HG03025 (cell line): ENCODE measurements around the gene DPEP2NB.
"Not testable (repeated sequence)": the region's sequence is repeated elsewhere in the genome, so short reads cannot be mapped to it uniquely, and the experiment has no call there.

Experiments
- ATAC-seq: cut with Tn5 transposase; IDR thresholded peaks from one replicate; pipeline ENCODE4 v1.9.1; 2021; ENCODE audit warnings: mild to moderate bottlenecking, moderate library complexity; ENCODE audit not compliant: unreplicated experiment, low FRiP score

The DPEP2NB gene, protein sequence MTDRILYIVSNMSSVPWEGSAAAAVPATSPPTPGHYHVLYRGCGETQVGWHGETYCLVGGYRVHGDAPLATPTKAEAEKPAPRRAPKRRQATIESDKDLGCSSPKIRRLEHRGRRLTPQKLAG

GRCh38 chr16:68015681-68016080 is at the start of gene DPEP2NB:
TSS of gene DPEP2NB (minus strand) at chr16:68015911. CDS start at chr16:68015770, 141 bp downstream.
- no peak for ATAC-seq

GRCh38 chr16:68064791-68065365 is 49.2 kb upstream of the DPEP2NB start:
- no peak for ATAC-seq

DNA sequence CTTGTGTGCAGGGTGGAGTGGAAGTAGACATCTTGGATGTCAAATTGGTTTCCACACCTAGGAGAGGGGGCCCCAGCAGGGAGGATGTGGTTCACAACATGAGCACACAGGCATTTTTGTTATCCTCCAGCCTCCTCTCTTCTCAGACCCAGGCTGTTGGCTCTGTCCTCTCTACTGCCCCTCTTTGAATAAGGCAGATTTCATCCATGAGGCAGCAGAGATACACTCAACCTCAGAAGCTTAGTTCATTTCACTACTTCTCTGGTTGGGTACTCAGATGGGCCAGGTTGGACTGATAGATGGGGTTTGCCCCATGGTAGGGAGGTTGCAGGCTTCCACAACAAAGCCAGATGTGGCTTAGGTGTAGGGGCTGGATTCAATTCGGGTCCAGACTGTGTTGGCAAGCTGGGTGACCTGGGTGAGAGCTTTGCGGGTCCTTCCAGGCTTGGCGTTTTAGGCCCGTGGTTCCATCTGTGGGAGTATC is 47.2 kb upstream of the DPEP2NB start:
- ATAC-seq, result no peak

DNA sequence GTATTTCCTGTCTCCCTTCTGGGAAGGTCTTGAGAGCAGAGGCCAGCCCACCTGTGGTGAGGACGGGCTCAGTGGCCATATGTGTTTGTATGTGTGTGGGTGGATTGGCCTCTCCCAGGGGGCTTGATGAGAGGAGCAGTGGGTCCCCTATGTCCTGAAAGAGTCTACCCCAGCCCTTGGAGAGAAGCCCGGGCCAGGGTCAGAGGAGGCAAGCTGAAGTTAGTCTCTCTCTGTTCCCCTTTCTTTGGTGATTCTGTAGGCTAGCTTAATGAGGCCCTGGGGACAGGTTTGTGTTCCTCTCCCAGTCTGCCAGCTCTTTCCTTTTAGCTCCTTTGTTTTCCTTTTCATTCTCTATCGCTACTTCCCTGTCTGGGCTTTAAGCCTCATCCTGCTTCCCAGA is 45.7 kb upstream of the DPEP2NB start:
- ATAC-seq, result no peak

- ATAC-seq, result no peak
These were observed 44.1 kb upstream of the DPEP2NB start for GRCh38 chr16:68059804-68060203.

DNA sequence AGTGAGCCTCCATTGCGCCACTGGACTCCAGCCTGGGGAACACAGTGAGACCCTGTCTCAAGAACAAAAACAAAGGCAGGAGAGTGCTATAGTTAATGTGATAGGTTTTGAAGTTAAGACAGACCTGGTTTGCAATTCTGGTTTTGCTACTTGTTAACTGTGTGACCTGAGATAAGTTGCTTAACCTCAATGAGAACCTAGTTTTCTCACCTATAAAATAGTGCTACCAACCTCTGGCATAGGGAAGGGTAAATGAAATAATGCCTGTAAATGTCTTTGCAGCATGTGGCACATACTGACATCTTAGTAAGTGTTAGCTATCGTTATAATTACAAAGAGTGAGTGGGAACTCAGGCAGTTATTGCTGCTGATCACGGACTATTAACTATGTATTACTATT is 39.7 kb upstream of the DPEP2NB start:
- ATAC-seq, result no peak

DNA sequence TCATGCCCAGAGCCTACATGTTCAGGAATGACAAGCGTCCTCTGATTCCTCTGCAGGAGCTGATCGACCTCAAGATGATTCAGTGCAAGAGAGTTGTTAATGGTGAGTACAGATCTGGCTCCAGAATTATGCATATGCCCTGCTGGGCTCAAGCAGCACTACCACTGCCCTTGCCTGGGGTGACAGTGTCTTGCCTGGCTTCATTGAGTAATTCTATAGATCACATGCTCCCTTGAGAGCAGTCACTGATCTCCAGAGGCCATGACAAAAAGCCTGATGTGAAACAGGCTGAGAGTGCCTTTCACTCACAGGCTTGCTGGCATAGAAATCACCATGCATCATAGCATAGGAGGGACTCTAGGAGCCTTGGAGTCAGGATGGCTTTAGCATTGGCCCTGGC is 33.7 kb upstream of the DPEP2NB start:
- no peak for ATAC-seq

- no peak for ATAC-seq
These were observed 32.3 kb upstream of the DPEP2NB start for GRCh38 chr16:68047987-68048386.

DNA sequence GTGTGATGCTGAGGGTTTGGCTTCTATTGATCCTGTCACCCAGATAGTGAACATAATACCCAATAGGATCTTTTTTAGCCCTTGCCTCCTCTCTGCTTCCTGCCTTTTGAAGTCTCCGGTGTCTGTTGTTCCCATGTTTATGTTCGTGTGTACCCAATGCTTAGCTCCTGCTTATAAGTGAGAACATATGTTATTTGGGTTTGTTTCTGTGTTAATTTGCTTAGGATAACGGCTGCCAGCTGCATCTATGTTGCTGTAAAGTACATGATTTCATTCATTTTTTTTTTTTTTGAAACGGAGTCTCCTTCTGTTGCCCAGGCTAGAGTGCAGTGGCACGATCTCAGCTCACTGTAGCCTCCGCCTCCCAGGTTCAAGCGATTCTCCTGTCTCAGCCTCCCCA is 30.4 kb upstream of the DPEP2NB start:
- no peak for ATAC-seq

- ATAC-seq, result no peak
These were observed 26.1 kb upstream of the DPEP2NB start for GRCh38 chr16:68041783-68042182.

- ATAC-seq, result peak; percentile 45
These were observed 25.0 kb upstream of the DPEP2NB start for GRCh38 chr16:68040506-68041288.

- ATAC-seq, result no peak
These were observed 22.3 kb upstream of the DPEP2NB start for GRCh38 chr16:68037841-68038597.

- no peak for ATAC-seq
These were observed 19.5 kb upstream of the DPEP2NB start for GRCh38 chr16:68035227-68035626.

GRCh38 chr16:68033101-68033500 is 17.4 kb upstream of the DPEP2NB start:
- ATAC-seq, result no peak

- no peak for ATAC-seq
These were observed 16.2 kb upstream of the DPEP2NB start for GRCh38 chr16:68031951-68032350.

DNA sequence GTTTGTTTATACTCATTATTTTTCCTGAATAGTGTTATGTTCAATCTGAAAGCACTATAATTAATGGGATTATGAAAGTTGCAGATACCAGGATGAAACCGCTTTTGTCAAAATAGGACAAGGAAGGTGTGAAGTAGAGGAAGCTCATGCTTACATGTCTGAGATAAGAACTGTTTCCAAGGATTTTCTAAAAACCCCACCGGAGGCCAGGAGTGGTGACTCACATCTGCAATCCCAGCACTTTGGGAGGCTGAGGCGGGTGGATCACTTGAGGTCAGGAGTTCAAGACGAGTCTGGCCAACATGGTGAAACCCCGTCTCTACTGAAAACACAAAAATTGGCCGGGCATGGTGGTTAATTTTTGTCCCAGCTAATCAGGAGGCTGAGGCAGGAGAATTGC is 14.4 kb upstream of the DPEP2NB start:
- not testable (repeated sequence) for ATAC-seq

- no peak for ATAC-seq
These were observed 13.3 kb upstream of the DPEP2NB start for GRCh38 chr16:68028996-68029395.

GRCh38 chr16:68022728-68023537 is 7.2 kb upstream of the DPEP2NB start, which contains the start of the genes DDX28 and DUS2:
TSS of gene DDX28 (minus strand) at chr16:68023232. CDS start at chr16:68023202, 30 bp downstream.
TSS of gene DUS2 (plus strand) at chr16:68023284. CDS start at chr16:68038024, 14,740 bp downstream.
- ATAC-seq, result peak; percentile 60

DNA sequence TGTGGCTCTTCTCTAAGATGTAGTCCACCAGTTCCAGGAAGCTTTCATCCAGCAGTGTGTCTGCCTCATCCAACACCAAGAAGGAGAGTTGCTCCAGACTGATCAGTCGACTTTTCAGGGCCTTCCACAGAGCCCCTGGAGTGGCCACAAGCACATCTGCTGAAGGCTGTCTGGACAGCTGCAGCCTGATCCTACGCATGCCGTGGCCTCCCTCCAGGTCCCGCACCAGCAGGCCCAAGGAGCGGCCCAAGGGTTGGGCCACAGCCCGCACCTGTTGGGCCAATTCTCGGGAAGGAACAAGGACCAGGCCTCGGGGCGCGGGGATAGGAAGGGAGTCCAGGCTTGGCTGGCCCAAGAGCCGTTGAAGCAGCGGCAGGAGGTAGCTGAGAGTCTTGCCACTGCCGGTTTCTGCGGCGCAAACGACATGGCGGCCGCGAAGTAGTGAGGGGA is 6.6 kb upstream of the DPEP2NB start:
- peak; percentile 18 for ATAC-seq

GRCh38 chr16:68021490-68021889 is 5.8 kb upstream of the DPEP2NB start:
- no peak for ATAC-seq
